GM19324 (cell line): ENCODE measurements around the gene ZNF345.
A peak's percentile ranks its signal among the peaks of the same experiment; 100 is the strongest.

Source experiments
- ATAC-seq: cut with Tn5 transposase; IDR thresholded peaks from one replicate; pipeline ENCODE4 v1.9.1; 2021; ENCODE audit warnings: mild to moderate bottlenecking, moderate library complexity; ENCODE audit not compliant: unreplicated experiment, low FRiP score

Gene ZNF345

DNA sequence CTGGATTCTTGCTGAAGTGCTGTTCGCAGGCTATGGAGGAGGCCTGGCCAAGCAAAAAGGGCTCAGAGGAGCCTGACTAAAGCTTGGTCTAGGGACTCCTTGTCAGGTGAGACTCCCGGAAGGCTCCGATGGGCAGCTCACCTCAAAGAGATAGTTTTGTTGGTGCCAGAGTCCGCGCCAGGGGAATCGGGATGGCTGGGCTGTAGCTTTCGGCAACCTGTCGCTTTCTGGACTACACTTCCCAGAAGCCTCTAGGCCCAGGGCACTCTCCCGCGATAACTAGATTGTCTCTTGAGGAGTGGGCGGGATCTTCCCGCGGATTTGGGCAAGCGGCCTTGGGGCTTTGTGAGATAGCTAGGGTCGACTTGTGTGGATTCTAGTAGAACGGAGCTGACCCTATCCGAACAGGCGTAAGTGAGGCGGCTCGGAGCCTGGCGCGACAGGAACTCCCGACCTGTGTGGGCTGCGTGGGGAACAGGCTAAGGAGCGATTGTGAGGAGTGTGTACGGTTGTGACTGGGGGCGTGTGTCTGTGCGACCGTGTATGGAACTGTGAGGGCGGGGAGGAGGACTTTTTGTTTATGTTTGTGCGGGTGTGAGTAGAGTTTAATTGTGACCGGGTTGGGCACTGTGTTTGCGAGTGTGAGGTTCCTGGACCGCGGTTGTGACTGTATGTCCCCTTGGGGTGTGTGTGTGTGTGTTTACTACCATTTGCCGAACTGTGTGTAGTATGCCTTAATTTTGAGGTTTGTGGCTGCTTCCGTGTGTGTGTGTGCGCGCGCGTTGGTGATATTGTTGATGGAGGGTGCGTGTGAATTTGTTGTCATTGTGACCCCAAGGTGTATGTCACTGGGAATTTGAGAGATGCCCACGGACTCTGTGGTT is at the start of gene ZNF345:
Gene ZNF345 (plus strand): TSS at position 318 of the 884 bp plus-strand sequence. CDS start 25,955 bp downstream, outside the sequence.
- peak; percentile 84 for ATAC-seq

DNA sequence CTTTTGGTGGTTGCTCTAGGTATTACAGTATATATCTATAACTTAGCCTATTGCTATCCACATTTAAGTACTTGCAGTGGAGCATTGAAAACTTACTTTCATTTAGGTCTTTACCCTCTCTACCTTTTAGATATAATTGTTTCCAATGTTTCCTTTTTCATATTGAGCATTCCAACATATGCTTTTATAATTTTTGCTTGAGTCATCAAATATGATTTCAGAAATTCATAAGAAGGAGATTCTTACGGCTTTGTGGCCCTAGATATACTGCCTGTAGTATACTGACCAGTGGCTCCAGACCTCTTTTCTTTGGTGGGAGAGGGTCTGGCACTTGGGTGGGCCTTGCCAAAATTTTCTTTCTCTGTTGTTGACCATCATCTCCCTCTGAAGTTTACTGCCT is 45.3 kb upstream of the ZNF345 start:
- no peak for ATAC-seq

GRCh38 chr19:36807029-36807428 is 43.6 kb upstream of the ZNF345 start:
- ATAC-seq: no peak

- ATAC-seq: no peak
These were observed 31.5 kb upstream of the ZNF345 start for GRCh38 chr19:36819130-36819630.

GRCh38 chr19:36821758-36822157 is 28.9 kb upstream of the ZNF345 start:
- ATAC-seq: no peak

GRCh38 chr19:36833430-36833829 is 17.2 kb upstream of the ZNF345 start:
- ATAC-seq: no peak

DNA sequence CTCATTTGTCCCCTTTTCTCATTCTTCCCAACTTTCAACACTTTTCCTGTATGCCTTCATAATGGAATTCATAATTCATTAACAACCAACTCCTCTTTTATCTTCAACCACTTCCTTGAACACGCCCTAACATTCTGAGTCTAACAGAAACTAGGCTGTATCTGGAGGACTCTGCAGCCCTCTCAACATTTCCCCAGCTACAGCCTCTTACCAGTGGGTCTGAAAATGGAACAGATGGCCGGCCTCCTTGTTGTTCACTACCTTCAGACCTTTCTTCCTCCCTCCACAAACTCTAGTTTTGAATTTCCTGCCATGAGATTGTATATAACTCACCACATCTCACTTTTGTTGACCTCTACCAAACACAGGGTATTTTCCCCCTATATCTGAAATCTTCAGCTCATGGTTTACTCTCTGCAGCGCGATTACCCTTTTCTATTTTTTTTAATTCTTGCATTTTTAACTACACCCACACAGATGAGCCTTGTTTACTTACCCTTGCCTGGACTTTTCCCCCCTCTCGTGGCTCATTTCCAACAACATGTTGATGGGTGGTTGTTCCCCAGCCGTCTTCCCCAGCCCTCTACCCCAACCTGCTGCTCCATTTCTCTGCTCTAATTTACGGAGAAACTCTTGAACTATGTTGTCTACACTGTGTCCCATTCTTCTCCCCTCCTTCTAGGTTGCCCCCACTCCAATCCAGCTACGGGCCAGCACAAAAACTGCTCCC is 13.3 kb upstream of the ZNF345 start:
- ATAC-seq: no peak

DNA sequence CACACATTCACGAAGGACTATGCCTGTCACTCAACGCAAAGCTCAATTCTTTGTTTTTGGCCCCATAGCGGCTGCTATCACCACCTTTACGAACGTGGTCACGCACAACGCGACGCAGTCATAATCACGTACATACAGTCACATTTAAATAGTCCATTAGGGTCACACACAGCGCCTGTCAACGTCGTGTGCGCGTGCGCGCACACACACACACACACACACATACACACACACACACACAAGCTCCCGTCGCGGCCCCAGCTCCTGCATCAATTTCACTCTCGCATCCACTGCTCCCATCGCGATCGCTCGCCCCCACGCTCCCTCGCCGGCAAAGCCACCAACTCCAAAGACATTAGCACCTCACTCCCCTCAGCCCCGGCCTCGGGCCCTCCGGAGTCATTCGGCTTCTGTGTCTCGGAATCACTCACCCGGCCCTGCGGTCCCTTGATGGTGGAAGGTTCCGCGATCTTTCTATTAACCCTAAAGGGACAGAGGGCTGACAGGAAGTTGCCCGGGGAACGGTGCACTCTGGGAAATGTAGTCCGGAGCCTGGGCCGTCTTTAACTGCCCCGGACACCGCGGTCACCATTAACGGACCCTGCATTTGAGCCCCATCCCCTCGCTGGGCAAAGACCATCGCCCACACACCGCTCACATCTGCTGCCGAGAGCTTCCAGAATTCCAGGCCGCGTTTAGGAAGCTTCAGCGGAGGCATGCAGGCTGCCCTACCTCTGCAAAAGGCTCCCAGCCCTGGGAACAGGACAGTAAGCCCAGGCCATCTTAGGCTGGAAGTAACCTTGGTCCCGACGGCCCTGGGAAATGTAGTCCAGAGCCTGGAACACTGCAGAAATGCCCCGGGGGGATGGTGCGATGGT is 12.5 kb upstream of the ZNF345 start, which contains the start of gene ZNF790:
Gene ZNF790 (minus strand): TSS at position 482 of the 878 bp plus-strand sequence. CDS start 12,768 bp downstream, outside the sequence.
- peak; percentile 94 for ATAC-seq

GRCh38 chr19:36838784-36839324 is 11.8 kb upstream of the ZNF345 start:
- no peak for ATAC-seq

DNA sequence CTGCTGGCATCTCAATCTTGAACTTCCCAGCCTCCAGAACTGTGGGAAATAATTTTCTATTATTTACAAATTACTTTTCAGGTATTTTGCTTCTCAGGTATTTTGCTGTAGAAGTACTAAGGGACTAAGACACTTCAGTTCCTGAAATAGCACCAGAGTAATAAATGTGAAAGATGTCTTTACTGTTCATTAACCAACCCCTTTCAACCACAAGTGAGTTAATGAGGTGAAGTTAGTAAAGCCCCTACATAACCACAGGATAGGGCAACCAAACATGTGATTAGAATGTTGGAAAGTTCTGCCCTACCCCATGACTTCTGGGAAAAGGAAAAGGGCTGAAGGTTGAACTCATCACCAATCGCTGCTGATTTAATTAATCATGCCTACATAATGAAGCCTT is 2.7 kb upstream of the ZNF345 start:
- ATAC-seq: no peak

DNA sequence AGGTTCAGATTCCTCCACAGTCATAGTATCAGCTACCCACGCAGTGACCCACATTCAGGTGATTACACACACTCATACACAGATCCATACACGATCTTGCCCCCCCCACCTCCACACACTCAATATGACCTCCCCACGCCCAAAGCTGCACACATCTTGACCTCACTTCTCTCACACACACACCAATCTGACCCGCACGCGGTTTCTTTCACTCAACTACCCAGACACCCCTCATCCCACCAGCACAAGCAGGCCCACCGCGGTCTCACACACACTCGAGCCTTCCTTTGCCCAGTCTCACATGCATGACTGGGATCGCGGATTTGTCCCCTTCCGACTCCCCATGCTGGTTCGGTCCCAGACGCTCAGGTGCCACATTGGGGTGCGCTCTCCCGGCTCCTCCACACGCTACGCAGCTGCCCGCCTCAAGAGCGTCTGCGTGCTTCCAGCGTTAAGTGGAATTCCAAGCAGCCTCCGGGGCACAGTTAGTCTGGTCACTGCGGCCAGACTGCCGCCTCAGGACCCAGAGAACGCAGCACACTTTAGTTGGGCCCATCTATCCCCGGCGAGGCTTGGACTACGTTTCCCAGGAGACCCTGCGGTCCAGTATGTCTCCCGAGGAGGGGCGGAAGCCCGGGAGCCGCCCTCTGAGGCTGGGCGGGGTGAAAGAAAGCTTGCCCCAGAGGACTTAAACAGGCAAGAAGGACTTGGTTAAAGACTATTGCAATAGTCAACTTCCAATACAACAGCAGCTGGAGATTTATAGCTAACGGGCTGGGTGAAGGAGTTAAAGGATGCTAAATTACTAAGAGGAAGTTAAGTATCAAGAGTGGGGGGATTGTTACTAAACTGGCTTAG is 746 bp upstream of the ZNF345 start:
- peak; percentile 91 for ATAC-seq

GRCh38 chr19:36851898-36852297 is 1.2 kb downstream of the ZNF345 start:
- no peak for ATAC-seq

DNA sequence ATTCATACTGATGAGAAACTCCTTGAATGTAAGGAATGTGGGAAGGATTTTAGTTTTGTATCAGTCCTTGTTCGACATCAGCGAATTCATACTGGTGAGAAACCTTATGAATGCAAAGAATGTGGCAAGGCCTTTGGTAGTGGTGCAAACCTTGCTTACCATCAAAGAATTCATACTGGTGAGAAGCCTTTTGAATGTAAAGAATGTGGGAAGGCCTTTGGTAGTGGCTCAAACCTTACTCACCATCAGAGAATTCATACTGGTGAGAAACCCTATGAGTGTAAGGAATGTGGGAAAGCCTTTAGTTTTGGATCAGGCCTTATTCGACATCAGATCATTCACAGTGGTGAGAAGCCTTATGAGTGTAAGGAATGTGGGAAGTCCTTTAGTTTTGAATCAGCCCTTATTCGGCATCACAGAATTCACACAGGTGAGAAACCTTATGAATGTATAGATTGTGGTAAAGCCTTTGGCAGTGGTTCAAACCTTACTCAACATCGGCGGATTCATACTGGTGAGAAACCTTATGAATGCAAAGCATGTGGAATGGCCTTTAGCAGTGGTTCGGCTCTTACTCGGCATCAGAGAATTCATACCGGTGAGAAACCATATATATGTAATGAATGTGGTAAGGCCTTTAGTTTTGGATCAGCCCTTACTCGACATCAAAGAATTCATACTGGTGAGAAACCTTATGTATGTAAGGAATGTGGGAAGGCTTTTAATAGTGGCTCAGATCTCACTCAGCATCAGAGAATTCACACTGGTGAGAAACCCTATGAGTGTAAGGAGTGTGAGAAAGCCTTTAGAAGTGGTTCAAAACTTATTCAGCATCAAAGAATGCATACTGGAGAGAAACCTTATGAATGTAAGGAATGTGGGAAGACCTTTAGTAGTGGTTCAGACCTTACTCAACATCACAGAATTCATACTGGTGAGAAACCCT is 26.6 kb downstream of the ZNF345 start:
- no peak for ATAC-seq

DNA sequence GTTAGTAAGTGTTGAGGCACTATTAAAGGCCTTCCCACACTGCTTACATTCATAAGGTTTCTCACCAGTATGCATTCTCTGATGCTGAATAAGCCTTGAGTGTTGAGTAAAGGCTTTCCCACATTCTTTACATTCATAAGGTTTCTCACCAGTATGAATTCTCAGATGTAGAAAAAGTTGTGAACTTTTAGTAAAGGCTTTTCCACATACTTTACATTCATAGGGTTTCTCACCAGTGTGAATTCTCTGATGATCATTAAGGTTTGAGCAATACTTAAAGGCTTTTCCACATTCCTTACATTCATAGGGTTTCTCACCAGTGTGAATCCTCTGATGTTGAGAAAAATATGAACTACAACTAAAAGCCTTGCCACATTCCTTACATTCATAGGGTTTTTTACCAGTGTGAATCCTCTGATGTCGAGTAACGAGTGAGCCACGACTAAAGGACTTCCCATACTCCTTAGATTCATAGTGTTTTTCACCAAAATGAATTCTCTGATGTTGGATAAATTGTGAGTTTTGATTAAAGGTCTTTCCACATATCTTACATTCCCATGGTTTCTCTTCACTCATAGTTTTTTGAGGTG is 41.2 kb downstream of the ZNF345 start:
- no peak for ATAC-seq

- no peak for ATAC-seq
These were observed 44.2 kb downstream of the ZNF345 start for GRCh38 chr19:36894849-36895383.

- ATAC-seq: no peak
These were observed 47.7 kb downstream of the ZNF345 start for GRCh38 chr19:36898422-36898821.
